ENCODE data around the gene SLC30A4. TPM values are rescaled to one million over a fixed set of nuclear protein-coding genes. Genes with fewer than 3 reads are reported as not detected.

The SLC30A4 gene
- total RNA-seq, 1 donor from 2014 or later: 3.2 TPM

DNA sequence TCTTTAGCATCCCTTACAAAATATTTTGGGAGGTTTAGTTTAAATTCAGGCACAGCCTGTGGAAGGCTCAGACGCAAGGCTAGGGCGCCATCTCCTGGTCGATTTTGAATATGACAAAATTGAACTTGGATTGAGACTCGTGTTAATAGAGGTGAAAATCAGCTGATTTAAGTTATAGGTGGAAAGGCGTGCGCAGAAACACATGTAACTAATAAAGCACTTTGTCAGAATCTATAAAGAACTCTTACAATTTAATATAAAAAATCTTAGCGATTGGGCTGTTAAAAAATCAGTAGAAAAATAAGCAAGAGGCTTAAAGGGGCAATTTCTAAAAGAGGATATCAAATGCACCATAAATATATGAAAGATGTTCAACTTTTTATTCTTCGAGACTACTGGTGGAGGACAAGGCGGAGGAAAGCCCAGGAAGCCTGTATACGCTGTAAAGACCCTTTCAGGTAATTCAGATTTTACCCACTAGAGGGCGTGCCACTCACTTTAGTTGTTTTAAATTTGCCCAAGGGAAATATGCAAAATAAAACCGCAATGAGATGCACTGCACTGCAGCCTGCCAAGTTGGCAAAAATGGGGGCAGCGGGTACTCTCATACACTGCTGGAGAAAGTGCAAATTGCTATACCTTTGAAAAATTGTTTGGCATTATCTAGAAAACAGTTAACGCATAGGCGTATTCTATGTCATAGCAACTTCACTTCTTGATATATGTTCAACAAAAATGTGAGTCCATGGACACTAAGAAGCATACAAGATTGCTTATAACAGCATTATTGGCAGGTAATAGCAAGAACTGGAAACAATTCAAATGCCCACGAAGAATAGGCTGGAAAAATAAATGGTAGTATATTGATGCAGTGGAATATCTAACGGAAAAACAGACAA, 64.7 kb downstream of the SLC30A4 start:
- DNase-seq: peak; percentile 42
- intact Hi-C loops (cut with micrococcal nuclease): loop anchor here (10.0 kb wide), 1 partner anchor 293 kb away; no protein-coding TSS in a partner anchor
- ATAC-seq: peak; percentile 84

- intact Hi-C loops (cut with micrococcal nuclease): loop anchor here (10.0 kb wide), 1 partner anchor 292 kb away; no protein-coding TSS in a partner anchor
- ATAC-seq: no peak
- DNase-seq: no peak
Measured at GRCh38 chr15:45457220-45457619, 65.3 kb downstream of the SLC30A4 start.

DNA sequence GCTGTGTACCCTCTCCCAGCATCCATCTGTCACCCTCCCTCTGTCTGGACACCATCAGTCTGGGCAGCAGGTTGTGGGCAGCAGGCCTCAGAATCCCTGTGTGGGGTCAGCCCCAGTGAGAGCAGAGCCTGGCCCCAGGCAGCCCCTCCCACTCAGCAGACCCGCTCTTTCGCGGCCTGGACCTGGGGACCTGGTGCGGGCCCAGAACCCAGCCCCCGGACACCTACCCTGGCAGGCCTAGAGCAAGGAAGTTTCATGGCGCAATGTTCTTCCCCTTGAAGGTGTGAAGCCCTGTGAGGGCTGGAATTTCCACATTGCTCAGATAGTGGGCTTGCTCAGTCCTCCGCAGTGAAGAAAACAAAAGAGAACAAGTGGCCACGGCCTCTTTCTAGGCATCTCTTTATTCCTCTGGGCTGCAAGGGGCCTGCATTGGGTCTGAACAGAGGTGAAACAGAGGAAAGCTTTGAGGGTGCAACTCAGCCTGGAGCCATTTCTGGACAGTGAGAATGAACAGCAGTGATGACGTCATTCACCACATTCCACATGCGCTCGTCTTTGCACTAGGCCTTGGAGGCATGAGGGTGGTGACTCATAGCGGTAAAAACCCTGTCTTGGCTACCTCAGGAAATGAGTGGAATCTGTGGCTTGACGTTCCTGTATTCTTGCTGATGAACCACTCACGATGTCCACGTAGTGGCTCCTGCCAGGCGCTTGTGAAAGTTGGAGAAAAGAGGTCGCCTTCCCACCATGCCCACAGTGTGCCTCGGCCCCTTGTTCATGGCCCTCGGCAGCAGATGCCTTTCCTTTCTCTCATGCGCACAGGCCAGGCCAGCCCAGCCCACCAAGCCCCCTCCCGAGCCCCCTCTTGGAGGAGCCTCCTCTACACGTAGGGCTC, 66.1 kb downstream of the SLC30A4 start:
- ATAC-seq: peak; percentile 49
- intact Hi-C loops (cut with micrococcal nuclease): loop anchor here (10.0 kb wide), 1 partner anchor 292 kb away; no protein-coding TSS in a partner anchor
- no peak for DNase-seq

DNA sequence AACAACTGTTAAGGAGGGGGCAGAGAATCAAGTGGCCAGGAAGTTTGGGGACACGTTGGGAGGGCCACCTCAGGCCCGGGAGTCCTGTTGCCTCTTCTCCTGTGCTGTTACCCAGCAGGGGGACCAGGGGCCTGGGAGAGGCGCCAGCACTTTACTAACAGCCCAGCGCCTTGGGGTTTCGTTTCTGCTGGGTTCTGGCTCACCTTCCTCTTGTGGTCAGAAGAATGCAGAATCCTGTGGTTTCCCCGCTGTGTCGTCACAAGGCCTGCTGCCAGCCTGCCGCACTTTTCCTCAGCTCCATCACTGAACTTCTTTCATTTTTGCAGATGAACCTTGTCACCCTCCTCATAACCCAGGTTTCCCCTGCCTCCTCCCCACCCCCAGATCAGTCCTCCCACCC, 67.7 kb downstream of the SLC30A4 start:
- DNase-seq: peak; percentile 60
- intact Hi-C loops (cut with micrococcal nuclease): loop anchor here (10.0 kb wide), 1 partner anchor 290 kb away; no protein-coding TSS in a partner anchor
- ATAC-seq: peak; percentile 5

GRCh38 chr15:45451265-45451664, 71.3 kb downstream of the SLC30A4 start:
- DNase-seq (no peak), ATAC-seq (no peak)
- intact Hi-C loops (cut with micrococcal nuclease): loop anchor here (10.0 kb wide), 1 partner anchor 286 kb away; no protein-coding TSS in a partner anchor

GRCh38 chr15:45449916-45450867, 72.4 kb downstream of the SLC30A4 start:
- DNase-seq (no peak), ATAC-seq (no peak)
- intact Hi-C loops (cut with micrococcal nuclease): loop anchor here (10.0 kb wide), 1 partner anchor 285 kb away; no protein-coding TSS in a partner anchor

DNA sequence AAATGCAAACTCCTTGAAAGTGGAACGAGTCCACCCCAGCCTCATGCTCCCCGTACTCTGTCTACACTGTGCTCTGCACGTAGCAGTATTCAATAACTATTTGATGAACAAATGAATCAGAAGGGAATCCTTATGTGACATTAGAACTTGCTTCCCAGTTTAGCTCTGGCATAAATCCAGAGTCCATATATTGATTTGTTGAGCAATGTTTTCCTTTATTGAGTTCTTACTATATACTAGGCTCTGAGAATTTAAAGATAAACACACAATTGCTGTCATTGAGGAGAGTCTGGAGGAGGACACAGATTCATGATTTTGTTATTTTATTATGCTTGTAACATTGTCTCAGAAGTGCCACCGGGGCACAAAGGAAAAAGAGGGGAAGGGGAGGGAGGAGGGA, 73.2 kb downstream of the SLC30A4 start:
- ATAC-seq: no peak
- DNase-seq: no peak
- intact Hi-C loops (cut with micrococcal nuclease): no loop called here

DNA sequence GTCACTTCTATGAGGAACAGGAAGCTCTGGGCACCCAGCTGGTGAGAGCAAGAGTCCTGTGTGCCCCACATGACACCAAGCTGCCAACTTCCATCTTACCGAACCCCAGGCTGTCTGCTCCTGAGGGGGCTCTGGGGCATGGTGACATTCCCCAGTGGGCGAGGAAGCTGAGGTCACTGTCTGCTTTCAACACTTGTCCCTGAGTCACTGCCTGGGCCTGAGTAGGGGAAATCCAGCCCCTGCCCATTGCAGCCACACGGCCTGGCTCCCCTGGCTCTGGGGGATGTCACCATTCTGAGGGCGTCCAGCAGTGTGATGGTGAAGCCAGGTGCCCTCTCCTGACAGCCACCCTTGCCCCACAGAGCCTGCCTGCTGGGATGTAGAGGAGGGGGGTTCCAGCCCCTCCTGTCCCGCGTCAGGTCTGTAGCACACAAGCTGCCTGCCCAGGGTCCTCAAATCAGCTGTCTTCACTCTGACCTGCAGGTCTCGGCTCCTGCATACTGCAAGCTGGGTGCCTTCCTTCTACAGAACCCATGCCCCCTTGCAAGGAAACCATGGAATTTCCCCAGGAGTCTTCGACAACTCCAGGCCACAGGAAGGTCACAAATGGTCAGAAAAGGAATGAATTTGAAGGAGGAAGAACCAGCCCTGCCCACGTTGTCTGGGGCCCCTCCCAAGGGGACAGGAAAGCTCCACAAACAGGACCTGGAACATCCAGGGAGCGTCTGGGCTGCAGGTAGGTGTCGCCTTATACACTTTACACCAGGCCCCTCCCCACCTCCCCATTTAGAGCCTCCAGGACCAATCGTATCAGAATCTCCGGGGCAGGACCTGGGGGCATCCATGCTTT, 74.3 kb downstream of the SLC30A4 start:
- DNase-seq (no peak), ATAC-seq (no peak)
- intact Hi-C loops (cut with micrococcal nuclease): no loop called here

- ATAC-seq (no peak), DNase-seq (no peak)
- intact Hi-C loops (cut with micrococcal nuclease): no loop called here
Measured at GRCh38 chr15:45443645-45444044, 78.9 kb downstream of the SLC30A4 start.

GRCh38 chr15:45442507-45443135, 79.9 kb downstream of the SLC30A4 start:
- no peak for ATAC-seq

GRCh38 chr15:45441686-45442085, 80.9 kb downstream of the SLC30A4 start:
- intact Hi-C loops (cut with micrococcal nuclease): no loop called here
- ATAC-seq: no peak
- DNase-seq: no peak

More at GRCh38 chr15:45442507-45443135, 79.9 kb downstream of the SLC30A4 start:
- DNase-seq: no peak
- intact Hi-C loops (cut with micrococcal nuclease): no loop called here

DNA sequence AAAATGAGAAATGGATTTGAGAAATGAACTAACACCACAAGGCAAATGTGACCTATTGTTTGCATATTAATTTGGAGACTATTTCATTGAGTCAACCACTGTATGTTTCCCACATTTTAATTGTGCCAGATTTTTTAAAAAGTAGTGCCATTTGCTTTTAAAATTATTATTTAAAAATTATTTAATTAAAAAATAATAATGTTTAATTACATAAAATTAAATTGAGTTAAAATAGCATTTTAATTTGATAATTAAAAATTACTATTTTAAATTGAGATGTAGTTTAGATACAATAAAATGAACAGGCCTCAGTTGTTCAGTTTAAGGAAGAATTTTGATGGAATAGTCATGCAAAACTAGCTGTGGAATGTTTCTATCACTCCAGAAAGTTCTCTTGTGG, 81.5 kb downstream of the SLC30A4 start:
- intact Hi-C loops (cut with micrococcal nuclease): no loop called here
- ATAC-seq: no peak

GRCh38 chr15:45439521-45440260, 82.9 kb downstream of the SLC30A4 start:
- ATAC-seq: no peak
- no peak for DNase-seq
- intact Hi-C loops (cut with micrococcal nuclease): no loop called here

More for the DNA sequence above, 81.5 kb downstream of the SLC30A4 start:
- DNase-seq: no peak

- ATAC-seq (no peak), DNase-seq (no peak)
- intact Hi-C loops (cut with micrococcal nuclease): no loop called here
Measured at GRCh38 chr15:45435124-45435903, 87.2 kb downstream of the SLC30A4 start.

DNA sequence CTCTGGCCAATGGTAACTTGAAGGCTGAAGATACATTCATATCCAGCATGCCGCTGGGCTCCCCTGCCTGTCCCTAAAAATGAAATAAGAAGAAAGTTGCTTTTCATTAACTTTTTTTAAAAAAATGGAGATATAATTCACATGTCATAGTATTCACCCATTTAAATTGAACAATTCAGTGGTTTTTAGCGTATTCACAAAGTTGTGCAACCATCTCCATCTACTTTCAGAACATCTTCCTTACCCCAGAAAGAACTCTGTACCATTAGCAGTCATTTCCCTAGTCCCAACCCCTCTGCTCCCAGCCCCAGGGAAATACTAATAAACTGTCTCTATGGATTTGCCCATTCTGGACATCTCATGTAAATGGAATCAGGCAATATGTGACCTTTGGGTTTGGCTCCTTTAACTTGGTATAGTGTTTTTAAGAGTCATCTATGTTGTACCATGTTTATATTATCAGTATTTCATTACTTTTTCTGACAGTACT, 88.4 kb downstream of the SLC30A4 start:
- DNase-seq: no peak
- no peak for ATAC-seq
- intact Hi-C loops (cut with micrococcal nuclease): no loop called here

DNA sequence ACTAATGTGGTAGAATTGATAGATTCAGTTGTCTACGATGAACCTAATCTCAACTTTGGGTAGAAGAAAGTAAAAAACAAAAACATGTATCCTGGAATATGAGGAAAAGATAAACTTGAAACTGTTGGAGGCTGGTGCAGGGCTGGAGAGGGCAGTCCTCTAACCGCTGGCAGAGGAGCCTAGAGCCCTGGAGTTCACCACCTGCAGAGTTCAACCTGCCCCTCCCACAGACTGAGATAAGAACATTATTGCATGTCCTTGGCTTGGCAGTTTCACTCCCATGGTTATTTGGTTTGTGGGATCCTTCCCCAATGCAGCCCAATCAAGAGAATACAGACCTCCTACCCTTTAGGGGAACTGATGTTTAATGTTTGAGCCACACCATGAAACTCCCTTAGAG, 91.0 kb downstream of the SLC30A4 start:
- DNase-seq (no peak), ATAC-seq (no peak)
- intact Hi-C loops (cut with micrococcal nuclease): no loop called here

All from left ventricle myocardium superior (tissue), 1 donor.